K562 (cell line): ENCODE results near the gene LPIN3.

Source experiments
- BCL6 ChIP-seq: fragments of 250-450 bp; sonication (Bioruptor Pico); IDR thresholded peaks from 2 replicates; pipeline ENCODE4 v1.4.0; 2020
- E2F5 ChIP-seq: sonication (generic); formaldehyde crosslinking; IDR thresholded peaks from 2 replicates; pipeline ENCODE4 v1.8.0; 2022; ENCODE audit warnings: mild to moderate bottlenecking, missing genetic modification reagents
- EZH2 ChIP-seq: IDR thresholded peaks from 2 replicates; pipeline ENCODE4 v1.6.1; 2012; ENCODE audit warnings: low read depth, mild to moderate bottlenecking, inconsistent platforms, low read length, borderline replicate concordance
- POLR2AphosphoS5 ChIP-seq: IDR thresholded peaks from 2 replicates; pipeline ENCODE4 v1.6.1; 2011; ENCODE audit warnings: mild to moderate bottlenecking, low read depth, low read length, moderate library complexity; ENCODE audit not compliant: control insufficient read depth, insufficient read depth
- YY1 ChIP-seq, 3 experiments: IDR thresholded peaks; 2 replicates each; pipeline ENCODE4 v1.6.1; 2011; ENCODE audit warnings: low read length in 2 of 3, mild to moderate bottlenecking in 2 of 3, moderate library complexity in 2 of 3, borderline replicate concordance in 1 of 3, control low read depth in 1 of 3, low read depth in 1 of 3; ENCODE audit not compliant: insufficient read depth in 3 of 3, insufficient replicate concordance in 2 of 3, control insufficient read depth in 1 of 3, insufficient read length in 1 of 3; ENCODE audit errors: extremely low read depth in 1 of 3
- ZBED1 ChIP-seq: IDR thresholded peaks from 2 replicates; pipeline ENCODE4 v1.6.1; 2014
- ZNF253 ChIP-seq: fragments of 250-450 bp; sonication (Bioruptor Pico); conservative IDR thresholded peaks from 2 replicates; pipeline ENCODE4 v1.6.1; 2021; ENCODE audit warnings: mild to moderate bottlenecking
- TF ChIP-seq, protein P1 (sequence below): IDR thresholded peaks from 3 replicates; pipeline ENCODE4 v1.6.1; 2011; ENCODE audit warnings: borderline replicate concordance, mild to moderate bottlenecking; ENCODE audit not compliant: insufficient read length, insufficient read depth

DNA sequence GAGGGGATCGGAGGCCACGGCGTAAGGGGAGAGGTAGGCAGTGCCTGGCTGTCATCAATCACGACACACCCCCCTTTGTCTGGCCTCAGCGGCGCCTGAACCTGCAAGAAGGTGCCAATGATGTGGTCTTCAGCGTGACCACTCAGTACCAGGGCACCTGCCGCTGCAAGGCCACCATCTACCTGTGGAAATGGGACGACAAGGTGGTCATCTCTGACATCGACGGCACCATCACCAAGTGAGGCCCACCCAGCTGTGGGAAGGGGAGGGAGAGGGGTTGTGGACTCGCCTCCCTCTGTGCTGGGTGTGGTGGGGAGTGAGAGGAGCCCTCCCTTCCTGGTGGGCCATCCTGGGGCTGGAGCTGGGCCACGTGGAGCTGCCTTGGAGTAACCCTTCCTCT is 16.3 kb downstream of the LPIN3 start:
- no peak for TF ChIP-seq EZH2
- no peak for TF ChIP-seq ZNF253 (CRISPR knock-in tag)
- TF ChIP-seq, protein P1, sequence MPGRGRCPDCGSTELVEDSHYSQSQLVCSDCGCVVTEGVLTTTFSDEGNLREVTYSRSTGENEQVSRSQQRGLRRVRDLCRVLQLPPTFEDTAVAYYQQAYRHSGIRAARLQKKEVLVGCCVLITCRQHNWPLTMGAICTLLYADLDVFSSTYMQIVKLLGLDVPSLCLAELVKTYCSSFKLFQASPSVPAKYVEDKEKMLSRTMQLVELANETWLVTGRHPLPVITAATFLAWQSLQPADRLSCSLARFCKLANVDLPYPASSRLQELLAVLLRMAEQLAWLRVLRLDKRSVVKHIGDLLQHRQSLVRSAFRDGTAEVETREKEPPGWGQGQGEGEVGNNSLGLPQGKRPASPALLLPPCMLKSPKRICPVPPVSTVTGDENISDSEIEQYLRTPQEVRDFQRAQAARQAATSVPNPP: no peak
- no peak for TF ChIP-seq POLR2AphosphoS5
- no peak for TF ChIP-seq ZBED1
- no peak for TF ChIP-seq BCL6 (CRISPR knock-in tag)
- TF ChIP-seq E2F5 (CRISPR knock-in tag): no peak
- TF ChIP-seq YY1 (IDR thresholded peaks at IDR 0.05; ENCODE audit: borderline replicate concordance in 1 of 3, control insufficient read depth in 1 of 3, extremely low read depth in 1 of 3, insufficient read depth in 3 of 3, insufficient read length in 1 of 3, insufficient replicate concordance in 2 of 3, low read depth in 1 of 3, low read length in 2 of 3): no peak
